ENCODE results near the gene RAB43.
A peak's percentile ranks its signal among the peaks of the same experiment; 100 is the strongest.

RAB43 gene

DNA sequence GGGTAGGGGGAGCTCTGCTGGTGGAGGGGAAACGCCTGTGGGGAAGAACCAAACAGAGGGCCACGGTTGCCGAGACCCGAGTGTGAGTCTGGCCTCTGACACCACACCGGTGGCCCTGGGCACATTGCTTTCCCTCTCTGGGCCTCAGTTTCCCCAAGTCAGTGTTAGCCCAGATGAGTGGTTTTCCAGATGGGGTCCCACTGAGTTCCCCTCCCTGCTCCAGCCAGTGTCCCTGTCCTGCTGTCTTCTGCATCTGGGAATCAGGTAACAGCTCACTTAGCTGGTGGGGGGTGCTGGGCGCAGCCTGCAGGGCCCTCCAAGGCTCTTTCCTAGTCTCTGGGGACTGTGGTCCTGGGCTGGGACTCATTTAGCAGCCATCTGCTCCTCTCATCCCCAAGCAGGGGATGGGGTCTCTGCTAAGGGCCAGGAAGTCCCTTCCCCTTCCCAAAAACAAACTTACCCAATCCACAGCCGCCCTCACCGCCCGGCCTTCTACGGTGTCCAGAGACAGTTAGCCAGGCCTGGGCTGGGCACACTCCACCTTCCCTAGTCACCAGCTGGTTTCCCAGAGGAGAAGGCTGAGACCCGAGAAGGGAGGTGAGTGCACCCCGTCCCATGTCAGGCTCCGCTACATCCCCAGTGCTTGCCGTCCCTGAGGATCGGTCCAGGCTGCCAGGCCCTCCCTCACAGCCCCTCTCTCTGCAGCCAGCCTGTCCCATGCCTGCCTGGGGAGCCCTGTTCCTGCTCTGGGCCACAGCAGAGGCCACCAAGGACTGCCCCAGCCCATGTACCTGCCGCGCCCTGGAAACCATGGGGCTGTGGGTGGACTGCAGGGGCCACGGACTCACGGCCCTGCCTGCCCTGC lies 60.3 kb downstream of the RAB43 start:
- no peak for DNase-seq (ENCODE audit: low read depth)

DNA sequence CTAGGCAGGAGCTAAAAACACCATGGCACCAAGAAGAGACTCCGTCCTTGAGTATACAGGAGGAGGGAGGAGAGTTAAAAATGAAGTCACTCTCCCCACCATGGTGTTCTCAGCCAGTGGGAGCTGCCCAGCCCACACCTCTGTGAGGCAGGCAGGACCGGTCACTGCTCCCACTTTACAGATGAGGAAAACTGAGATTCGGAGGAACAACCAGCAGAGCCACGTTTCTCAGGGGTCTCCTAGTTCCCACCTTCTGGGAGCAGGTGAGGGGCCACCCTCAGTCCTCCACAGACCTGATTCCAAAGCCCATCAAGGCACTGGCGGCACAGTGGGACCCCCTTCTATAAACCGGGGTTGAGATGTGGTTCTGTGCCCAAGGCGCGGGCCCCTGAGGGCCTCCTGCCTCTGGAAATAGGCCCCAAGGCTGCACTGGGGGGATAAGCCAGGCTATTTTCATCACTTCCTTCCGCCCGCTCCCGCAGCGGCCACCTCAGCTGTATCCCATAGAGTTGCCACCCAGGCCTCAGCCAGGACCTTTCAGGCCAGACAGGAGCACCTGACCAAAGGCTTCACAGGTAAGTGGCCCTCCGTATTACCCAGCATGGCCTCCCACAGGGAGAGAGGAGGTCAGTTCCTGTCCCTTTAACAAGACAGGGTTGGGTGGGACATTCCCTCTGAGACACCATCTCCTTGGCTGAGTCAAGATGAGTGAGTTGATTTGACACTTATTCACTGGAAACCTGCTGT lies 61.2 kb downstream of the RAB43 start, which contains the start of gene GP9:
Gene GP9 (plus strand): TSS at position 504 of the 747 bp plus-strand sequence. CDS start 961 bp downstream, outside the sequence.
- DNase-seq (ENCODE audit: low read depth) = no peak

DNA sequence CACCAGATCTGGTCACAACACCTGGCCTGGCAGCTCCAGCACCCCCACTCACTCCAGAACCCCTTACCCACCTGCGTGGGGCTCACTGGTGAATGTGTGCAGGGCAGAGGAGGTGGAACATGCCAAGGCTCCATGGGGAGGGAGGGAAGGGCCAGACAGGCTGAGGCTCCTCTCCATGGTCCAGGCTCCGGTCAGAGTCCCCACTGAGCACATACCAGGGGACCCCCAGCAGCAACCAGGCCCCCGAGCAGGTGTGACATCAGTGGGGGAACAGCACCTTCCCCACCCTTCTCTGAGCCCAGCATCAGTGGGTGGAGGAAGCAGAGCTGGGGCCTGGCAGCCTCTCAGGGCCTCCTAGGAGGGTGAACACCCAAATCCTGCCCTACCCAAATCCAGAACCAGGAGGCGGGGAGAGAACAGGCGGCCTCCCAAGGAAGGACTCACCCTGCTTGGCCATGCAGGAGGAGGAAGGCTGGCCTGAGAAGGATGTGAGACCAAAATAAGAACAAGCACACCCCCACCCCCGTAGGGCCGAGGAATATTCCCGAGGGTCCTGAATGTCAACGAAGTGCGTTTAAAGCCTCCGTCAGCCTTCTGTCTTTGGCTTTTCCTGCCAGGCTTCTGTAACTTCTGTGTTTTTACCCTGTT lies 62.2 kb downstream of the RAB43 start:
- no peak for DNase-seq (ENCODE audit: low read depth)

- no peak for DNase-seq (ENCODE audit: low read depth)
Observed at GRCh38 chr3:129058441-129059200, 63.0 kb downstream of the RAB43 start.

- DNase-seq (ENCODE audit: low read depth) = no peak
Observed at GRCh38 chr3:129057249-129057648, 64.4 kb downstream of the RAB43 start.

GRCh38 chr3:129056451-129057173 lies 65.0 kb downstream of the RAB43 start:
- DNase-seq (ENCODE audit: low read depth) = no peak

GRCh38 chr3:129054605-129055104 lies 66.9 kb downstream of the RAB43 start:
- DNase-seq (ENCODE audit: low read depth) = no peak

DNA sequence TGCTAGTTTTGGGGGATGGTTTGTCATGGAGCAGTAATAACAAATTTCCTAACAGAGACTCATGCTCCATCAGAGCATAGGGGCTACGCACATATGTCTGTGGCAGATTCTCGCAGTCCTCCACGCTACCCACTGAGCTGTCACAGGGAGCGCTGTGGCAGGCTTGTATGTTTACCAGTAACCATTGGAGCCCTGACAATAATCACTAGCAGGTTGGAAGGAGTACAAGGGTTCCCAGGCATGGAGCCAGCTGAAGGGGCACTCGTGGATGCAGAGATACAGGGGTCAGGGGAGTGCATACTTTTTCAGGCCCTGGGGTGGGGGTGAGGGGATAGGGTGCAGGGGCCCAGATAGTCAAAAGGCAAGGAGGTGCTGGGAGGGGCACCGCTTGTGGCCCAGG lies 68.9 kb downstream of the RAB43 start:
- DNase-seq (ENCODE audit: low read depth) = no peak

DNA sequence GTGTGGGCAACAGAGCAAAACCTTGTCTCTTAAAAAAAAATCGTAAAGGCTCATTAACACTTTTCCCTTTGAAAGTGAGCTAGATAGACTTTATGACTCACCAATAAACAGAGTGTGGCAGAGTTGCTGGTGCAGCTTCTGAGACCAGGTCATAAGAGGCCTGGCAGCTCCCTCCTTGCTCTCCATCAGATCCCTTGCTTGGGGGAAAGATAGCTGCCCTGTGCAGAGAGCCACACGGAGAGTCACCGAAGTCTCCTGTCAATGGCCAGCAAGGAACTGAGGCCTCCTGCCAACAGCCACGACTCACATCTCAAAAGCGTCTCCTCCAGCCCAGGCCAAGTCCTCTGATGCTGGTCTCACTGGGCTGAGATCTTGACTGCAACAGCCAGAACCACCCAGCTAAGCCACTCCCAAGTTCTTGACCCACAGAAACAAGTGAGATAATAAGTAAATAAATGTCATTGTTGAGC lies 69.7 kb downstream of the RAB43 start:
- DNase-seq (ENCODE audit: low read depth) = no peak

- no peak for DNase-seq (ENCODE audit: low read depth)
Observed at GRCh38 chr3:129050556-129051295, 70.9 kb downstream of the RAB43 start.

DNA sequence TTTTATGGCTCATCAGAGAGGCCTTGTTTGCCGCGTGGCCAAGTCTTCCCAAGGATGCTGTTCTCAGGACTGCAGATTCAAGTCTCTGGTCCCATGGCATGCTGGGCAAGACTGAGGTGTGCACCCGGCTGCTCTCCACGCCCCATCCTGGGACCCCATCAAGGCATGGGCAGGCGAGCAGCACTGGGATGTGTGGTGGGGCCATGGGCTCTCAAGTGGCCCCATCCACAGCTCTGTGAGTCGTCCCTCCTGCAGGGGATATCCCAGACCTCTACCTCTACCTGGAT lies 74.1 kb downstream of the RAB43 start:
- no peak for DNase-seq (ENCODE audit: low read depth)

DNA sequence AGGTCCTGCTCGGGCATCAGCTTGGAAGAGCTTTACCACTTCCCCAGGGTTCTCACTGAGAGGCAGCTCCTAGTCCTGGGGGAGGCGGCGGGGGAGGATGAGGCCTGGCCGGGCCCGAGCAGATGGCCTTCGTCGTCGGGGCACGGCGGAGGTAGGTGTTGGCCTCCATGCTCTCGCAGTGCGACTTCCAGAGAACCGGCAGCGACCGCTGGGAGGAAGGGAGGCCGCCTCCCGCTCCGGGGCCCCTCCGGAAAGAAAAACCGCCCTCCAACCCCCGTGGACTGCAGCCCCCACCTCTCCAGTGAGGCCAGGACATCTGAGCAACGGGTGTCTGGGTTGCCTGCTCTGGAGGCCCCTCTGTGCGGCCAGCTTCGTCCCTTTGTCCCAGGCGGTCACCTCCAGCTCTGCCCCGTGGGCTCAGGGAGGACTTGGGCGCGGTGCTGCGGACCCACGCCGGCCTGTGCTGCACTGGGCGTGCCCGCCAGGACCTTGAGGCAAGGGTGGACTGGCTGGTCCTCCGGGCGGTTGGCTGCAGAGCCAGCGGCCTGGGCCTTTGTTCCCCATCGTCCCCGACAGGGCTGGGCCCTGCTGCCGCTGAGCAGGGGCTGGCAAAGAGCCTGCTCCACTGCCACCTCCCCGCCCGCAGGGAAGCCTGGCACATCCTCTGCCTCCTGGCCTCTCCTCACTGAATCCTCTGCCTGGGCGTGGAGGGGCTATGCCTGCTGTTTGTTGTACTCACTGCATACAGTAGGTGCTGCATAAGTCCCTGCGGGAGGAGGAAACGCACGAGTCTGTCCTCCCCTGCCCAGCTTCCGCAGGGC lies 74.7 kb downstream of the RAB43 start:
- no peak for DNase-seq (ENCODE audit: low read depth)

DNA sequence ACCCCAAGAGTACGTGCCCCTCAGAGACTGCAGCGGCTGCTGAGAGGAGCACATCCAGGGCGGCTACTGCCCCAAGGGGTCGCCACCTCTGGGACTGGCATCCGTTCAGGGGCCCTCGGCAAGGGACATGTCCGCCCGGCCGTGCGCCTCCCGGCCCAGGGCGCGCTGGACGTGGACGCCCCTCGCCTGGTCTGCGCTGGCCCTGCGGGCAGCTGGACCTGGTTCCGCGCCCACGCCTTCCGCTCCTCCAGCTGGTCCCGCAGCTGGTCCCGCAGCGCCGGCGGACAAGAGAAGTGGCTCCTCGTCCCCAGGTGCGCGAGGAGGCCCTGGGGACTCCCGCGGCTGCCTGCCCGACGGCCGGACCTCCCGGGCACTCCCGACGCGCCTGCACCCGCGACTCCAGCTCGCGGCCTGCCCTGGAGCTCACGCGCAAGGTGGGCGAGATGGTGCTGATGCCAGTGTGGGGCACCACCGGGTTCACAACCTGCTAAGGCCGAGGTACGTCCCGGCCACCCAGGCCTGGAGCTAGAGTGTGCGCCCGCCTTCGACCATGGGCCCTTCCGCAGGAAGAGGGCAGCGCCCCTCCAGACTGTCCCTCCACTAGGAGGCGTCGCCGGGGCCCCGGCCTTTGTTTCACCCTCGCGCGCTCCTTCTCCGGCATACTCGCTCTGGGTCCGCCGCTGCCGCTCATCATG lies 75.4 kb downstream of the RAB43 start:
- DNase-seq (ENCODE audit: low read depth) = peak; percentile 27

DNA sequence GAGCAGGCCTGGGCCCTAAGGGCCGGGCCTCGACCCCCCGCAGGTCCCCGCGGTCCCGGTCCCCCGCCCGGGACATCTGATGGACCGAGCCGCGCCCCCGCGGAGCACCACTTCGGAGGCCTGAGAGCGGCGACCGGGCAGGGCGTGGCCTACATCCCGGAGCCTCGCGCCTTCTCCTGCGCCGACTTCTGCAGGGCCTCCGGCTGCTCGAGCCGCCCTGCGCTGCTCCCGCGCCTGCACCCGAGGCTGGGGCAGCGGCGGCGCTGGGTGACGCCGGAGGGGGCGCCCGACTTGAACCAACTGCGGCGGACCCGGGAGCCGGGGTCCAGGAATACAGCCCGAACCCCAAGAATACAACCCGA lies 75.9 kb downstream of the RAB43 start:
- DNase-seq (ENCODE audit: low read depth) = peak; percentile 20

GRCh38 chr3:129040579-129041300 lies 80.9 kb downstream of the RAB43 start:
- no peak for DNase-seq (ENCODE audit: low read depth)

GRCh38 chr3:129040039-129040336 lies 81.6 kb downstream of the RAB43 start:
- DNase-seq (ENCODE audit: low read depth) = no peak

DNA sequence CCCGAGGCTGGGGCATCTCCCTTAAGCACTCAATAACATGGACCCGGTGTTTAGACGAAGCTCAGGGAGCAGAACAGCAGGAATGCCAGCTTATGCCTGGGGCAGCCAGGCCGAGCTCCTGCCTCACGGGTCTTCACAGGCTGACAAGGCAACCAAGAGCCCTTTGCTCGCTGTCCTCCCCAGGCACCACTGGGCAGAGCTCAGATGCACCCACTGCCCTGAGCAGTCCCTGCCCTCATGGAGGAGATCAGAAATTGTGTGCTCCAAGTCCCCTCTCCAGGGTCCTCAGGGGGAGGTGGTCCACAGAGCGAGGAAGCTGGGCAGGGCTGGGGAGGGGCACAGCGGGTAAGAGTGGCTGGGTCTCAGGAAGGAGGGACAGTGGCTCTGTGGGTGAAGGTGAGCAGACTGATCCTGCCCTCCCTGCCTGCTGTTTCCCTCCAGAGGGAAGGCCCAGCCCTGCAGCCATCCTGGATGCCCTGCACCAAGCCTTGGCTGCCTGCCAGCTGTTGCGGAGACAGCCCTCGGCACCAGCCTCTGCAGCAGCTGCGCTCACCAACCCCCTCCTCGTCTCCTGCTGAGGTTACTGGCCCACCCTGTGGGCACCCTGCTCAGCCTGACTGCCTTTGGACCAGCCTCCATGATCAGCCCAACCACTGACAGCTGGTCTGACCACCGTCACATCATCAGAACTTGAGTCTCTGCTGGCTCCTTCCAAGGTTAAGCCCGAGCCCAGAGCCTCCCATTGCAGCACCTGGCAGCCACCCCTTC lies 82.1 kb downstream of the RAB43 start:
- no peak for DNase-seq (ENCODE audit: low read depth)

Measured in activated T-helper 9 cell treated with anti-CD3 and anti-CD28 coated beads, Interleukin-2, amount 50 U/mL, for 16 hours (primary cell).